ENCODE data around the gene CNOT6L. TPM values are rescaled to one million over a fixed set of nuclear protein-coding genes. Genes with fewer than 3 reads are reported as not detected.

The CNOT6L gene
- total RNA-seq, 1 donor from 2014 or later = 15.8 TPM

GRCh38 chr4:77681792-77682191 is 137.4 kb downstream of the CNOT6L start:
- DNase-seq (ENCODE audit: low read depth) = no peak
- Histone ChIP-seq H3K36me3 (ENCODE audit: control insufficient read depth, insufficient read depth, low read length) (no peaks in the 10 kb centered on the region), H3K27me3 (ENCODE audit: control insufficient read depth, insufficient read depth, low read length) (no peaks in the 10 kb centered on the region), H3K4me3 (ENCODE audit: low read depth, low read length) (no peak overlapping the region)
- no peak for TF ChIP-seq CTCF (IDR thresholded peaks at IDR 0.05; ENCODE audit: insufficient read depth, low read length, poor library complexity, severe bottlenecking)

- H3K4me3 ChIP-seq (ENCODE audit: low read depth, low read length) = no peak overlapping the region
- no peak for TF ChIP-seq CTCF (IDR thresholded peaks at IDR 0.05; ENCODE audit: insufficient read depth, low read length, poor library complexity, severe bottlenecking)
- H3K27me3 ChIP-seq (ENCODE audit: control insufficient read depth, insufficient read depth, low read length) = no peaks in the 10 kb centered on the region
- DNase-seq (ENCODE audit: low read depth) = no peak
- H3K36me3 ChIP-seq (ENCODE audit: control insufficient read depth, insufficient read depth, low read length) = no peaks in the 10 kb centered on the region
Observed at GRCh38 chr4:77676842-77677241, 142.3 kb downstream of the CNOT6L start.

GRCh38 chr4:77671051-77671450 is 148.1 kb downstream of the CNOT6L start:
- Histone ChIP-seq H3K4me3 (ENCODE audit: low read depth, low read length) (no peak overlapping the region), H3K27me3 (ENCODE audit: control insufficient read depth, insufficient read depth, low read length) (no peaks in the 10 kb centered on the region), H3K36me3 (ENCODE audit: control insufficient read depth, insufficient read depth, low read length) (no peaks in the 10 kb centered on the region)
- no peak for TF ChIP-seq CTCF (IDR thresholded peaks at IDR 0.05; ENCODE audit: insufficient read depth, low read length, poor library complexity, severe bottlenecking)
- no peak for DNase-seq (ENCODE audit: low read depth)

GRCh38 chr4:77669946-77670590 is 149.1 kb downstream of the CNOT6L start:
- Histone ChIP-seq H3K36me3 (ENCODE audit: control insufficient read depth, insufficient read depth, low read length) (no peaks in the 10 kb centered on the region), H3K4me3 (ENCODE audit: low read depth, low read length) (no peak overlapping the region), H3K27me3 (ENCODE audit: control insufficient read depth, insufficient read depth, low read length) (no peaks in the 10 kb centered on the region)
- DNase-seq (ENCODE audit: low read depth) = no peak
- no peak for TF ChIP-seq CTCF (IDR thresholded peaks at IDR 0.05; ENCODE audit: insufficient read depth, low read length, poor library complexity, severe bottlenecking)

GRCh38 chr4:77665381-77666069 is 153.6 kb downstream of the CNOT6L start:
- Histone ChIP-seq H3K36me3 (ENCODE audit: control insufficient read depth, insufficient read depth, low read length) (no peaks in the 10 kb centered on the region), H3K27me3 (ENCODE audit: control insufficient read depth, insufficient read depth, low read length) (no peaks in the 10 kb centered on the region), H3K4me3 (ENCODE audit: low read depth, low read length) (no peak overlapping the region)
- DNase-seq (ENCODE audit: low read depth) = no peak
- no peak for TF ChIP-seq CTCF (IDR thresholded peaks at IDR 0.05; ENCODE audit: insufficient read depth, low read length, poor library complexity, severe bottlenecking)

Other genes starting within 250 kb of the CNOT6L start
- not detected in 2 replicates for gene CXCL13, start 213.5 kb downstream of the CNOT6L start, total RNA-seq
- gene MRPL1, start 43.5 kb upstream of the CNOT6L start, total RNA-seq = 32.0 and 35.8 TPM in 2 replicates
- 28.4 and 35.8 TPM in 2 replicates for gene FRAS1, start 238.0 kb upstream of the CNOT6L start, total RNA-seq